Heart left ventricle (tissue), 16 donors: ENCODE measurements around the gene ZNF736. TPM values are rescaled to one million over a fixed set of nuclear protein-coding genes. Genes with fewer than 3 reads are reported as not detected.
"Not testable (repeated sequence)": the region's sequence is repeated elsewhere in the genome, so short reads cannot be mapped to it uniquely, and the experiment has no call there.

ENCODE experiments used
- ATAC-seq, 4 donors: fragments of 200-7000 bp; cut with Tn5 transposase; one replicate each; pipeline ENCODE4 v1.9.1; 2020 to 2022; ENCODE audit warnings: moderate library complexity in 4 of 4, mild to moderate bottlenecking in 3 of 4, moderate number of reproducible peaks in 1 of 4
- DNase-seq, 5 donors: peaks; one replicate each; pipeline ENCODE4 v3.0.0-alpha.2; 2020
- H3K27ac ChIP-seq, 12 donors: fragments of 200-600 bp; sonication (generic) in 4 of 12; one replicate each; pipeline versions ENCODE4 v1.5.0 to v1.8.0; 2016 to 2022; ENCODE audit warnings: mild to moderate bottlenecking in 2 of 12
- H3K27me3 ChIP-seq, 9 donors: fragments of 200-600 bp; sonication (generic) in 2 of 9; one replicate each; pipeline versions ENCODE4 v1.5.1 to v1.8.0; 2016 to 2022; ENCODE audit warnings: mild to moderate bottlenecking in 3 of 9
- H3K36me3 ChIP-seq, 9 donors: fragments of 200-600 bp; sonication (generic) in 2 of 9; one replicate each; pipeline versions ENCODE4 v1.5.0 to v1.8.0; 2018 to 2022; ENCODE audit warnings: mild to moderate bottlenecking in 2 of 9
- H3K4me1 ChIP-seq, 12 donors: fragments of 200-600 bp; sonication (generic) in 4 of 12; one replicate each; pipeline versions ENCODE4 v1.5.0 to v1.8.0; 2016 to 2022; ENCODE audit warnings: mild to moderate bottlenecking in 3 of 12
- H3K4me3 ChIP-seq, 12 donors: fragments of 200-600 bp; sonication (generic) in 4 of 12; one replicate each; pipeline versions ENCODE4 v1.5.0 to v1.8.0; 2017 to 2022; ENCODE audit warnings: mild to moderate bottlenecking in 9 of 12, moderate library complexity in 4 of 12
- H3K9me3 ChIP-seq, 12 donors: fragments of 200-600 bp; sonication (generic) in 4 of 12; one replicate each; pipeline versions ENCODE4 v1.5.0 to v1.8.0; 2016 to 2022; ENCODE audit warnings: mild to moderate bottlenecking in 1 of 12
- POLR2A ChIP-seq, 2 donors: fragments of 450-650 bp; IDR thresholded peaks; one replicate each; pipeline ENCODE4 v1.6.1; 2017; ENCODE audit warnings: antibody characterized with exemption in 2 of 2, mild to moderate bottlenecking in 2 of 2, moderate library complexity in 2 of 2
- WGBS, 4 donors: extraction: QIAGEN DNeasy Blood & Tissue Kit in 2 of 4; methylation state at CpG; one replicate each; pipeline versions ENCODE4 v1.1.5 to v1.1.7; 2013 to 2018; 5-methylcytosine and 5-hydroxymethylcytosine counted together
- intact Hi-C, 10 donors: fragments of 100-400 bp; cut with DNase I; formaldehyde crosslinking; loops; one replicate each; pipeline versions ENCODE4 v1.11.1 to v1.14.2; 2022
- polyA plus RNA-seq, 2 donors: library from polyadenylated mRNA; stranded (reverse); fragments of 200-250 nt; gene quantifications; one replicate each; pipeline ENCODE4 v1.2.3, GENCODE V29; 2013
- total RNA-seq, 9 donors: library from RNA; depleted of rRNA in 2 of 9; stranded (reverse); fragments of >200 nt in 2 of 9; fragmentation: NEBNext Ultra II Directional in 3 of 9; extraction: Animal tissue kit (Norgen Biotek cat#: 25700) in 3 of 9; gene quantifications; one replicate each; pipeline versions ENCODE4 v1.1.0 to v1.2.4, GENCODE V29; 2016 to 2023
- TF ChIP-seq, protein P1 (sequence below), 12 donors: fragments of 200-600 bp; sonication (generic) in 4 of 12; IDR thresholded peaks; one replicate each; pipeline versions ENCODE4 v1.5.0 to v1.8.0; 2018 to 2022; ENCODE audit warnings: antibody characterized with exemption in 12 of 12, mild to moderate bottlenecking in 5 of 12
- donor health status: ischemic (EF 13 %, LVEDD 7.1; RV severe dilation, severe dysfunction).
- donor health status: healthy with polysubstance abuse.
- donor health status: DM: no; HTN: yes; CAD: no.
- donor health status: DM: no; HTN: no; CAD: no.
- donor health status: ischemic (EF 25% LVEDD 6.9; RV normal size, moderate dysfunction).
- donor health status: ischemic (EF 25% LVEDD 5.7; RV mildly dilated, moderate dysfunction).
- donor health status: healthy.
- donor health status: DM: yes; HTN: yes; CAD: no.
- donor health status: ischemic (EF 35%, LVEDD 5.7; RV mildly dilated, moderate dysfunction).
- donor health status: nonischemic (EF 11% LVEDD 7.7; RV severe dilation, severe dysfunction).
- donor health status: DM: yes; HTN: yes; CAD: no.
- donor health status: PGD.
- donor health status: ischemic (EF 29% LVEDD 5.4; RV normal size, mild dysfunction).
- donor health status: nonischemic (EF 23%, LVEDD 6.1; RV moderate dilation, normal function).

The ZNF736 gene
- total and polyA plus RNA-seq, 11 donors, result 1.4 to 9.0 (median 3.9) TPM

DNA sequence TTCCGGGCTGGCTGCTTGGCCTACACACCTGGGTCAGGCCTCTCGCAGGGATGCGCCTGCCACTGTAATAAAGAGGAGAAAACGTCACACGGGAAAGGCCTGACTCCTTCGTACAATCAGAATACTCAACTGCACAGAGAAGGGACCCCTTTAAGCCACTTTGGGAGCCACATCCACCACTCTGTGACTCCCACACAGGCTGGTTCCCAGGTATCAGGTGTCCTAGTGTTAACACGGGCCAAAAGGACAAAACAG lies 5.8 kb upstream of the ZNF736 start:
- no peak for TF ChIP-seq POLR2A (IDR thresholded peaks at IDR 0.05)
- TF ChIP-seq, protein P1, sequence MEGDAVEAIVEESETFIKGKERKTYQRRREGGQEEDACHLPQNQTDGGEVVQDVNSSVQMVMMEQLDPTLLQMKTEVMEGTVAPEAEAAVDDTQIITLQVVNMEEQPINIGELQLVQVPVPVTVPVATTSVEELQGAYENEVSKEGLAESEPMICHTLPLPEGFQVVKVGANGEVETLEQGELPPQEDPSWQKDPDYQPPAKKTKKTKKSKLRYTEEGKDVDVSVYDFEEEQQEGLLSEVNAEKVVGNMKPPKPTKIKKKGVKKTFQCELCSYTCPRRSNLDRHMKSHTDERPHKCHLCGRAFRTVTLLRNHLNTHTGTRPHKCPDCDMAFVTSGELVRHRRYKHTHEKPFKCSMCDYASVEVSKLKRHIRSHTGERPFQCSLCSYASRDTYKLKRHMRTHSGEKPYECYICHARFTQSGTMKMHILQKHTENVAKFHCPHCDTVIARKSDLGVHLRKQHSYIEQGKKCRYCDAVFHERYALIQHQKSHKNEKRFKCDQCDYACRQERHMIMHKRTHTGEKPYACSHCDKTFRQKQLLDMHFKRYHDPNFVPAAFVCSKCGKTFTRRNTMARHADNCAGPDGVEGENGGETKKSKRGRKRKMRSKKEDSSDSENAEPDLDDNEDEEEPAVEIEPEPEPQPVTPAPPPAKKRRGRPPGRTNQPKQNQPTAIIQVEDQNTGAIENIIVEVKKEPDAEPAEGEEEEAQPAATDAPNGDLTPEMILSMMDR (IDR thresholded peaks at IDR 0.05), result no peak
- Histone ChIP-seq H3K9me3 (no peaks in the 10 kb centered on the region), H3K4me3 (peak overlapping the region in 10 of 12 donors; percentile 52 to 82 (median 69)), H3K4me1 (peaks cover 0 to 18% (median 7%) of the 10 kb centered on the region in 12 donors), H3K27ac (peak overlapping the region in 10 of 12 donors; percentile 54 to 92 (median 80)), H3K36me3 (no peaks in the 10 kb centered on the region), H3K27me3 (no peaks in the 10 kb centered on the region)
- ATAC-seq (no peak), DNase-seq (no peak)
- intact Hi-C loops, result loop anchor here in 5 of 10 donors (5.0 to 10.0 kb wide), 4 partner anchors 254 to 381 kb away; partner anchors contain the start of genes ZNF680 (in 5 of the 5) and ZNF107 (in 1 of the 5)
- WGBS, 4 donors, result 53 to 65% (median 57%) methylated on average over 7 of the region's 7 CpGs

DNA sequence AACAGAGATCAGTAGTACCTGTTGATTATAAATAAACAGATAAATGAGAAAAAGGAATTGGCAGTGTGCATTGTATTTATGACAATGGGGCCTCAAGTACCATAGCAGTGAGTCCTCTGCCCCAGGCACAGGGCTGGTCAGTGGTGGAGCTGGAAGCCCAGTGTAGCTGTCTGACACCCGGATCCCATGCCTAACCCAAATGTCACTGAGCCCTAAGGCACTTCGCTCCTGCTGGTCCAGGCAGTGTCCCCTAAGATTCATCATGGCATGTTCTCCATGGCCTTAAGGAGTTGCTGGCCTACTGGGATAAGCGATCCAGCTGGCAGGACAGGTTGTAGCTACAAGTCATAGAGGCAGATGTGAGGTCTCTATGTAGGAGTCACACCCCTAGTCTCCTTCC lies 3.3 kb upstream of the ZNF736 start:
- ATAC-seq, result no peak
- DNase-seq, result no peak
- WGBS, 4 donors, result 82 to 100% (median 95%) methylated on average over 3 of the region's 3 CpGs
- no peak overlapping the region for H3K27ac ChIP-seq
- no peaks in the 10 kb centered on the region for H3K9me3 ChIP-seq
- peaks cover 0 to 35% (median 17%) of the 10 kb centered on the region in 12 donors for H3K4me1 ChIP-seq
- no peaks in the 10 kb centered on the region for H3K27me3 ChIP-seq
- H3K36me3 ChIP-seq, result no peaks in the 10 kb centered on the region
- no peak for TF ChIP-seq POLR2A (IDR thresholded peaks at IDR 0.05)
- TF ChIP-seq, protein P1 (IDR thresholded peaks at IDR 0.05), result no peak
- intact Hi-C loops, result loop anchor here in 3 of 10 donors (5.0 to 10.0 kb wide), 4 partner anchors 254 to 484 kb away; partner anchors contain the start of genes ZNF138 (in 1 of the 3) and ZNF680 (in 1 of the 3)
- H3K4me3 ChIP-seq, result no peak overlapping the region

GRCh38 chr7:64312826-64313225 lies 935 bp upstream of the ZNF736 start:
- intact Hi-C loops, result loop anchor here in 3 of 10 donors (5.0 to 10.0 kb wide), 4 partner anchors 252 to 482 kb away; partner anchors contain the start of genes ZNF138 (in 1 of the 3) and ZNF680 (in 1 of the 3)
- DNase-seq, result no peak
- no peak overlapping the region for H3K27ac ChIP-seq

GRCh38 chr7:64314566-64314965 lies 805 bp downstream of the ZNF736 start:
- intact Hi-C loops, result loop anchor here in 3 of 10 donors (5.0 to 10.0 kb wide), 4 partner anchors 250 to 480 kb away; partner anchors contain the start of genes ZNF138 (in 1 of the 3) and ZNF680 (in 1 of the 3)
- H3K4me1 ChIP-seq, result peaks cover 0 to 25% (median 16%) of the 10 kb centered on the region in 12 donors
- no peak for TF ChIP-seq POLR2A (IDR thresholded peaks at IDR 0.05)
- TF ChIP-seq, protein P1 (IDR thresholded peaks at IDR 0.05), result no peak
- DNase-seq, result no peak
- ATAC-seq, result no peak
- WGBS, 4 donors, result 19 to 43% (median 26%) methylated on average over 10 of the region's 10 CpGs
- peak overlapping the region in 6 of 12 donors; percentile 27 to 79 (median 60) for H3K27ac ChIP-seq
- no peaks in the 10 kb centered on the region for H3K27me3 ChIP-seq
- no peaks in the 10 kb centered on the region for H3K9me3 ChIP-seq
- H3K4me3 ChIP-seq, result peak overlapping the region; percentile 51 to 89 (median 73)
- H3K36me3 ChIP-seq, result no peaks in the 10 kb centered on the region

More at GRCh38 chr7:64312826-64313225, 935 bp upstream of the ZNF736 start:
- Histone ChIP-seq H3K27me3 (no peaks in the 10 kb centered on the region), H3K36me3 (no peaks in the 10 kb centered on the region), H3K4me3 (no peak overlapping the region), H3K9me3 (no peaks in the 10 kb centered on the region), H3K4me1 (peaks cover 0 to 29% (median 17%) of the 10 kb centered on the region in 12 donors)
- WGBS, 4 donors, result 25 to 64% (median 56%) methylated on average over 2 of the region's 2 CpGs
- no peak for ATAC-seq
- no peak for TF ChIP-seq POLR2A (IDR thresholded peaks at IDR 0.05)
- TF ChIP-seq, protein P1 (IDR thresholded peaks at IDR 0.05), result no peak

GRCh38 chr7:64316031-64316742 lies 2.4 kb downstream of the ZNF736 start:
- not testable (repeated sequence) for H3K27ac ChIP-seq, H3K36me3 ChIP-seq, ATAC-seq, DNase-seq, H3K4me3 ChIP-seq, H3K9me3 ChIP-seq, H3K27me3 ChIP-seq
- WGBS, 4 donors, result 19 to 45% (median 31%) methylated on average over 1 of the region's 1 CpG
- peaks cover 0 to 25% (median 16%) of the 10 kb centered on the region in 12 donors for H3K4me1 ChIP-seq
- intact Hi-C loops, result loop anchor here in 3 of 10 donors (10.0 kb wide), 3 partner anchors 249 to 479 kb away; partner anchors contain the start of genes ZNF138 (in 1 of the 3) and ZNF680 (in 1 of the 3)
